ENCODE measurements around the gene NEGR1. TPM values are rescaled to one million over a fixed set of nuclear protein-coding genes. Genes with fewer than 3 reads are reported as not detected.

Gene NEGR1
- total RNA-seq, 1 experiment from 2014 or later: 4.1 TPM

DNA sequence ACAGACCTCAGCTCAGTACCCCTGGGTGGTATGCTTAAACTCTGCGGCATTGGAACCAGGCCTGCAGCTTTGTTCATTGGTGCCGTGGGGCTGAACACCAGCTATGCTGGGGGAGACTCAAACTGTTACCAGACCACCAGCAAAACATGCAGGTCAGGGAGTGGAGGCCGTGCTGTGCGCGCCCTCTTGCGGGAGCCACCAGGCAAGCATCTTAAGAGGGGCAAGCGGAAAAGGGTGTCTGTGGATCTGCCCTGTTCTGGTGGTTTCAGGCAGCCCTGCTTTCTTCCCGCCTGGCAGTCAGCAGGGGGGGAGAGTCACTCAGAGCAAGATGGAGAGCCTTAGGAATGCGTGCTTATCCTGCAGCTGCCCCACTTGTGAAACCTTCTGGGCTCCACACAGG is 924.6 kb downstream of the NEGR1 start:
- H3K36me3 Mint-ChIP-seq (ENCODE audit: insufficient read depth, unreplicated experiment): no peaks in the 10 kb centered on the region
- no peak overlapping the region for H3K4me3 Mint-ChIP-seq (ENCODE audit: unreplicated experiment)
- TF ChIP-seq CTCF (IDR thresholded peaks at IDR 0.05; ENCODE audit: unreplicated experiment): no peak
- intact Hi-C loops (cut with micrococcal nuclease): no loop called here
- H3K27ac Mint-ChIP-seq (ENCODE audit: low read depth, unreplicated experiment): no peak overlapping the region
- H3K4me1 Mint-ChIP-seq (ENCODE audit: insufficient read depth, unreplicated experiment): peaks cover 3% of the 10 kb centered on the region
- H3K27me3 Mint-ChIP-seq (ENCODE audit: insufficient read depth, unreplicated experiment): no peaks in the 10 kb centered on the region
- ChIA-PET CTCF (interaction anchor here (0.5 to 0.6 kb wide), 2 partner anchors 132 to 393 kb away, joined by 3 read pairs; no protein-coding TSS in a partner anchor), POLR2A (no interaction called here)
- no TSS peak for BruUV-seq (replicated peaks)
- peaks cover 7% of the 10 kb centered on the region for H3K9me3 Mint-ChIP-seq (ENCODE audit: unreplicated experiment)
- no peak for DNase-seq (ENCODE audit: unreplicated experiment)

- no peaks in the 10 kb centered on the region for H3K27me3 Mint-ChIP-seq (ENCODE audit: insufficient read depth, unreplicated experiment)
- BruUV-seq (replicated peaks): no TSS peak
- H3K27ac Mint-ChIP-seq (ENCODE audit: low read depth, unreplicated experiment): peak overlapping the region; percentile 80
- ChIA-PET CTCF (interaction anchor here (0.8 kb wide), 1 partner anchor 26 kb away, joined by 3 read pairs; no protein-coding TSS in a partner anchor), POLR2A (interaction anchor here (0.7 kb wide), 1 partner anchor 55 kb away, joined by 3 read pairs; no protein-coding TSS in a partner anchor)
- peak; percentile 69 for DNase-seq (ENCODE audit: unreplicated experiment)
- no peak overlapping the region for H3K4me3 Mint-ChIP-seq (ENCODE audit: unreplicated experiment)
- TF ChIP-seq CTCF (IDR thresholded peaks at IDR 0.05; ENCODE audit: unreplicated experiment): no peak
- intact Hi-C loops (cut with micrococcal nuclease): no loop called here
- H3K9me3 Mint-ChIP-seq (ENCODE audit: unreplicated experiment): peaks cover 7% of the 10 kb centered on the region
- H3K4me1 Mint-ChIP-seq (ENCODE audit: insufficient read depth, unreplicated experiment): peaks cover 11% of the 10 kb centered on the region
- no peaks in the 10 kb centered on the region for H3K36me3 Mint-ChIP-seq (ENCODE audit: insufficient read depth, unreplicated experiment)
These were observed 930.9 kb downstream of the NEGR1 start for GRCh38 chr1:71351438-71351837.

- Mint-ChIP-seq H3K9me3 (ENCODE audit: unreplicated experiment) (peaks cover 7% of the 10 kb centered on the region), H3K36me3 (ENCODE audit: insufficient read depth, unreplicated experiment) (no peaks in the 10 kb centered on the region), H3K27me3 (ENCODE audit: insufficient read depth, unreplicated experiment) (no peaks in the 10 kb centered on the region), H3K27ac (ENCODE audit: low read depth, unreplicated experiment) (no peak overlapping the region), H3K4me3 (ENCODE audit: unreplicated experiment) (no peak overlapping the region), H3K4me1 (ENCODE audit: insufficient read depth, unreplicated experiment) (peaks cover 11% of the 10 kb centered on the region)
- BruUV-seq (replicated peaks): no TSS peak
- ChIA-PET CTCF (no interaction called here), POLR2A (no interaction called here)
- peak; percentile 6 for DNase-seq (ENCODE audit: unreplicated experiment)
- no peak for TF ChIP-seq CTCF (IDR thresholded peaks at IDR 0.05; ENCODE audit: unreplicated experiment)
- intact Hi-C loops (cut with micrococcal nuclease): no loop called here
These were observed 931.5 kb downstream of the NEGR1 start for GRCh38 chr1:71350805-71351204.

GRCh38 chr1:71350330-71350729 is 932.0 kb downstream of the NEGR1 start:
- no peak overlapping the region for H3K4me3 Mint-ChIP-seq (ENCODE audit: unreplicated experiment)
- intact Hi-C loops (cut with micrococcal nuclease): no loop called here
- CTCF ChIA-PET: no interaction called here
- no TSS peak for BruUV-seq (replicated peaks)
- H3K27me3 Mint-ChIP-seq (ENCODE audit: insufficient read depth, unreplicated experiment): no peaks in the 10 kb centered on the region
- H3K4me1 Mint-ChIP-seq (ENCODE audit: insufficient read depth, unreplicated experiment): peaks cover 11% of the 10 kb centered on the region
- no peak for DNase-seq (ENCODE audit: unreplicated experiment)
- no peaks in the 10 kb centered on the region for H3K36me3 Mint-ChIP-seq (ENCODE audit: insufficient read depth, unreplicated experiment)
- H3K9me3 Mint-ChIP-seq (ENCODE audit: unreplicated experiment): peaks cover 7% of the 10 kb centered on the region
- TF ChIP-seq CTCF (IDR thresholded peaks at IDR 0.05; ENCODE audit: unreplicated experiment): no peak
- POLR2A ChIA-PET: no interaction called here
- no peak overlapping the region for H3K27ac Mint-ChIP-seq (ENCODE audit: low read depth, unreplicated experiment)
